NCI-H345 treated with DMSO at 0.1 percent for 48 hours (cell line): ENCODE results near the gene HEATR5A.
"Not testable (repeated sequence)": the region's sequence is repeated elsewhere in the genome, so short reads cannot be mapped to it uniquely, and the experiment has no call there.

ENCODE experiments used
- DNase-seq: peaks from one replicate; lab custom pipeline; 2025; ENCODE audit not compliant: unreplicated experiment; lab: John Stamatoyannopoulos, UW

HEATR5A gene

GRCh38 chr14:31336646-31337045, 83.7 kb downstream of the HEATR5A start:
- no peak for DNase-seq

GRCh38 chr14:31331395-31331794, 89.0 kb downstream of the HEATR5A start:
- DNase-seq: not testable (repeated sequence)

GRCh38 chr14:31329876-31330521, 90.4 kb downstream of the HEATR5A start:
- DNase-seq: not testable (repeated sequence)

- no peak for DNase-seq
Observed at GRCh38 chr14:31326111-31326510, 94.2 kb downstream of the HEATR5A start.

- no peak for DNase-seq
Observed at GRCh38 chr14:31323419-31323818, 96.9 kb downstream of the HEATR5A start.

GRCh38 chr14:31320922-31321766, 99.2 kb downstream of the HEATR5A start:
- no peak for DNase-seq

- no peak for DNase-seq
Observed at GRCh38 chr14:31320216-31320615, 100.1 kb downstream of the HEATR5A start.

GRCh38 chr14:31319701-31320100, 100.6 kb downstream of the HEATR5A start:
- DNase-seq: no peak

GRCh38 chr14:31312934-31313333, 107.4 kb downstream of the HEATR5A start:
- DNase-seq: no peak

GRCh38 chr14:31312370-31312769, 108.0 kb downstream of the HEATR5A start:
- not testable (repeated sequence) for DNase-seq

- DNase-seq: no peak
Observed at GRCh38 chr14:31307618-31308017, 112.7 kb downstream of the HEATR5A start.

- no peak for DNase-seq
Observed at GRCh38 chr14:31307198-31307597, 113.2 kb downstream of the HEATR5A start.

- no peak for DNase-seq
Observed at GRCh38 chr14:31303654-31304053, 116.7 kb downstream of the HEATR5A start.

- DNase-seq: no peak
Observed at GRCh38 chr14:31300883-31301282, 119.5 kb downstream of the HEATR5A start.

- no peak for DNase-seq
Observed at GRCh38 chr14:31300296-31300695, 120.1 kb downstream of the HEATR5A start.

- DNase-seq: no peak
Observed at GRCh38 chr14:31297701-31298344, 122.5 kb downstream of the HEATR5A start.

- DNase-seq: no peak
Observed at GRCh38 chr14:31297112-31297511, 123.2 kb downstream of the HEATR5A start.

GRCh38 chr14:31294746-31295405, 125.5 kb downstream of the HEATR5A start:
- DNase-seq: no peak

- no peak for DNase-seq
Observed at GRCh38 chr14:31292937-31293616, 127.3 kb downstream of the HEATR5A start.

- DNase-seq: no peak
Observed at GRCh38 chr14:31291210-31291609, 129.1 kb downstream of the HEATR5A start.
